Endothelial cell of umbilical vein (primary cell): ENCODE measurements around the gene IFI27. TPM values are rescaled to one million over a fixed set of nuclear protein-coding genes. Genes with fewer than 3 reads are reported as not detected.

Source experiments
- BruUV-seq: library from RNA; stranded (reverse); fragments of 400-500 nt; replicated peaks from 2 replicates; lab custom pipeline; 2021; lab: Mats Ljungman, UMichigan
- CTCF ChIA-PET: fragments of 300-600, 350-600 bp; sonication (Branson Sonifier 250); formaldehyde crosslinking; loops from one replicate; lab custom pipeline; 2021; ENCODE audit warnings: antibody characterized with exemption, inconsistent platforms; lab: Charles Lee
- POLR2A ChIA-PET: fragments of 300-600, 350-600 bp; sonication (Branson Sonifier 250); formaldehyde crosslinking; loops from one replicate; lab custom pipeline; 2021; ENCODE audit warnings: antibody characterized with exemption, inconsistent platforms; lab: Charles Lee
- DNase-seq: peaks from one replicate; pipeline ENCODE4 v3.0.0-alpha.2; 2011; ENCODE audit warnings: low read depth, low spot score
- FAIRE-seq: peaks from 2 replicates; lab custom pipeline; 2011; peaks lifted over from hg19 to GRCh38; lab: Jason Lieb, UNC
- H2AFZ ChIP-seq: 2 replicates; pipeline ENCODE4 v1.6.0; 2012; ENCODE audit warnings: low read depth, low read length, control low read depth, inconsistent platforms
- H3K27ac ChIP-seq: 2 replicates; pipeline ENCODE4 v1.5.1; 2011; ENCODE audit warnings: low read depth, mild to moderate bottlenecking, control low read depth, low read length, moderate library complexity; ENCODE audit not compliant: insufficient read depth
- H3K27me3 ChIP-seq, 2 experiments: 2 replicates each; pipeline versions ENCODE4 v1.6.0 to v1.6.1; 2011; ENCODE audit warnings: low read length in 2 of 2, mixed read lengths in 1 of 2; ENCODE audit not compliant: control insufficient read depth in 2 of 2, insufficient read depth in 2 of 2
- H3K36me3 ChIP-seq, 2 experiments: 2 replicates in 1 of 2; 3 replicates in 1 of 2; pipeline ENCODE4 v1.5.1; 2011; ENCODE audit warnings: low read length in 2 of 2, mild to moderate bottlenecking in 1 of 2, moderate library complexity in 1 of 2; ENCODE audit not compliant: control insufficient read depth in 2 of 2, insufficient read depth in 2 of 2; ENCODE audit errors: extremely low read depth in 1 of 2
- H3K4me1 ChIP-seq: 3 replicates; pipeline ENCODE4 v1.5.1; 2011; ENCODE audit warnings: mild to moderate bottlenecking, low read length; ENCODE audit not compliant: control insufficient read depth, insufficient read depth; ENCODE audit errors: extremely low read depth
- H3K4me2 ChIP-seq: 2 replicates; pipeline ENCODE4 v1.6.1; 2011; ENCODE audit warnings: low read length, control low read depth, mixed read lengths; ENCODE audit not compliant: insufficient read depth
- H3K4me3 ChIP-seq, 3 experiments: fragments of 200-600 bp in 1 of 3; sonication (generic), shearing (Covaris generic) in 1 of 3; replicated peaks in 1 of 3; 2 replicates each; pipeline ENCODE4 v1.5.1; 2011 to 2016; ENCODE audit warnings: control low read depth in 3 of 3, low read length in 3 of 3, mild to moderate bottlenecking in 2 of 3, inconsistent platforms in 1 of 3, low read depth in 1 of 3, moderate library complexity in 1 of 3; ENCODE audit not compliant: insufficient read depth in 1 of 3
- H3K79me2 ChIP-seq: 2 replicates; pipeline ENCODE4 v1.6.0; 2012; ENCODE audit warnings: low read length, inconsistent platforms; ENCODE audit not compliant: control insufficient read depth, insufficient read depth
- H3K9ac ChIP-seq: replicated peaks from 2 replicates; pipeline ENCODE3; 2011; ENCODE audit warnings: low read length, control low read depth; ENCODE audit not compliant: insufficient read depth; ENCODE audit errors: extremely low read depth
- H3K9me1 ChIP-seq: replicated peaks from 3 replicates; pipeline ENCODE4 v1.6.0; 2011; ENCODE audit warnings: mild to moderate bottlenecking, low read length; ENCODE audit not compliant: control insufficient read depth, insufficient read depth; ENCODE audit errors: extremely low read depth
- H3K9me3 ChIP-seq: replicated peaks from 2 replicates; pipeline ENCODE4 v1.5.1; 2012; ENCODE audit warnings: low read length, inconsistent platforms; ENCODE audit not compliant: control insufficient read depth, insufficient read depth
- H4K20me1 ChIP-seq: replicated peaks from 2 replicates; pipeline ENCODE3; 2011; ENCODE audit warnings: mild to moderate bottlenecking, low read length; ENCODE audit not compliant: control insufficient read depth, insufficient read depth; ENCODE audit errors: extremely low read depth
- CTCF ChIP-seq, 2 donors: IDR thresholded peaks; 1 replicate in 1 of 2; 2 replicates in 1 of 2; pipeline ENCODE4 v1.5.1; 2011; ENCODE audit warnings: low read length in 2 of 2, mild to moderate bottlenecking in 2 of 2, moderate library complexity in 2 of 2, control low read depth in 1 of 2, inconsistent platforms in 1 of 2, low read depth in 1 of 2; ENCODE audit not compliant: insufficient read depth in 1 of 2; ENCODE audit errors: extremely low read depth in 1 of 2
- EZH2 ChIP-seq: IDR thresholded peaks from 2 replicates; pipeline ENCODE4 v1.6.1; 2012; ENCODE audit warnings: borderline replicate concordance, low read depth, mild to moderate bottlenecking, moderate library complexity, low read length, inconsistent platforms; ENCODE audit not compliant: severe bottlenecking
- FOS ChIP-seq: IDR thresholded peaks from 2 replicates; pipeline ENCODE4 v1.6.1; 2011; ENCODE audit warnings: mild to moderate bottlenecking, low read length, moderate library complexity, borderline replicate concordance; ENCODE audit not compliant: insufficient read depth
- GATA2 ChIP-seq: IDR thresholded peaks from 2 replicates; pipeline ENCODE4 v1.7.0; 2011; ENCODE audit warnings: low read depth, mild to moderate bottlenecking, moderate library complexity, mixed read lengths, low read length; ENCODE audit not compliant: insufficient read length, insufficient read depth
- JUN ChIP-seq: IDR thresholded peaks from 2 replicates; pipeline ENCODE4 v1.6.1; 2011; ENCODE audit warnings: borderline replicate concordance, low read depth; ENCODE audit not compliant: insufficient read length, insufficient read depth
- MAX ChIP-seq: IDR thresholded peaks from 2 replicates; pipeline ENCODE4 v1.6.1; 2011; ENCODE audit not compliant: insufficient read depth, insufficient read length
- MYC ChIP-seq: IDR thresholded peaks from one replicate; pipeline ENCODE4 v1.6.1; 2011; ENCODE audit warnings: mild to moderate bottlenecking, low read depth, low read length
- POLR2A ChIP-seq: IDR thresholded peaks from 2 replicates; pipeline ENCODE4 v1.6.1; 2012; ENCODE audit warnings: low read depth, mild to moderate bottlenecking, control low read depth, low read length
- POLR2AphosphoS5 ChIP-seq: IDR thresholded peaks from 2 replicates; pipeline ENCODE4 v1.6.1; 2012; ENCODE audit warnings: low read depth, mild to moderate bottlenecking, control low read depth, low read length, moderate library complexity; ENCODE audit not compliant: insufficient read depth
- dilution Hi-C: fragments of 300-500 bp; cut with MboI; formaldehyde crosslinking; loops from one replicate; pipeline ENCODE4 v1.15.0; 2019; ENCODE audit warnings: low sequenced_read_pairs; ENCODE audit not compliant: extremely low pct_ligation_motif_present
- intact Hi-C: fragments of 100-400 bp; cut with micrococcal nuclease; formaldehyde crosslinking; loops from one replicate; pipeline ENCODE4 v1.10.0; 2022
- polyA plus RNA-seq, 4 experiments: library from polyadenylated mRNA; depleted of rRNA in 3 of 4; stranded (reverse) in 3 of 4; unstranded in 1 of 4; fragments of >200 nt; gene quantifications; 2 replicates each; pipeline versions ENCODE4 v1.2.1 to v1.2.3, GENCODE V29; 2011 to 2012; ENCODE audit warnings: missing spikeins in 1 of 4
- total RNA-seq: library from RNA; stranded (reverse); gene quantifications from 2 replicates; pipeline ENCODE4 v1.2.3, GENCODE V29; 2021

Gene IFI27
- total and polyA plus RNA-seq, 2 donors (not counting 3 experiments of a cell fraction or from before 2014, with no cell fraction given) = 126 to 1,265 TPM

GRCh38 chr14:94142247-94142646 lies 31.7 kb downstream of the IFI27 start:
- CTCF ChIA-PET = interaction anchor here (0.7 to 3.8 kb wide), 9 partner anchors 10 to 206 kb away, joined by 3 to 46 read pairs (median 4); partner anchors contain the start of genes DDX24 and IFI27L1

More at GRCh38 chr14:94142247-94142646, 31.7 kb downstream of the IFI27 start:
- Histone ChIP-seq H3K9me1 (no peaks in the 10 kb centered on the region), H4K20me1 (no peaks in the 10 kb centered on the region), H3K36me3 (no peaks in the 10 kb centered on the region), H3K27ac (no peak overlapping the region), H3K9me3 (no peaks in the 10 kb centered on the region), H3K79me2 (no peaks in the 10 kb centered on the region), H3K4me2 (no peak overlapping the region), H3K27me3 (no peaks in the 10 kb centered on the region), H3K4me1 (no peaks in the 10 kb centered on the region), H3K4me3 (no peak overlapping the region), H2AFZ (no peak overlapping the region), H3K9ac (no peak overlapping the region)
- DNase-seq = no peak
- FAIRE-seq = no peak
- POLR2A ChIA-PET = no interaction called here
- TF ChIP-seq MYC (no peak), EZH2 (no peak), CTCF (IDR thresholded peaks at IDR 0.05; ENCODE audit: extremely low read depth in 1 of 2, insufficient read depth in 1 of 2, low read depth in 1 of 2, low read length in 2 of 2) (no peak), JUN (no peak), POLR2AphosphoS5 (no peak), GATA2 (no peak), POLR2A (no peak), MAX (no peak), FOS (no peak)
- dilution Hi-C loops = no loop called here
- intact Hi-C loops = no loop called here
- no TSS peak for BruUV-seq
